Measurements from ENCODE around the gene DOCK1. TPM values are rescaled to one million over a fixed set of nuclear protein-coding genes. Genes with fewer than 3 reads are reported as not detected.

Gene DOCK1
- total RNA-seq, 2 experiments from 2014 or later, result 0.75 to 0.81 TPM

DNA sequence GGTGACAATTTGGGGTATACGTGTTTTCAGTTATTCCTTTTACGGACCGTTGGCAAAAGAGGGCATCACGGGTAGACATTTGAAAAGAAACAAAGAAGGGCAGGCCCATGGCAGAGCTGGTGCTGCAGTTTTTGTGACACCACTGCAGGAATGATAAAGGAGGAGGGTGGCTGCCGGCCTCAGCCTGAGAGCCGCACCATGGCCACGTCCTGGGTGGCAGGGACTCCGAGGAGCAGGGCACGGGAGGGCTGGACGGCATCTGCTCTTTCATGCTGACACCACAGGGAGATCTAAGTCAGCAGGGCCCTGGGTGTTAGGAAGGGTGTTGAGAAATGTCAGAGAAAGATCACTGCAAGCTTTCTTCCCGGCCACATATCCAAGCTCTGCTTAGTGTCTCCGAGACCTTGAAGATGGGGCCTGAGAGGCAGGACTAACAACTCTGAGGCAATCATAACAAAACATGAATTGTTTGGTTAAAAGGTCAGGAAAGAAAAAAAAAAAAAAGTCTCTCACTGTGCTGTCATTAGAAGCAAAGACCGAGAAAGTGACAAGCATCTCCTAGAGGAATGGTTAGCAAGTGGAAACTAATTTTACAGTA, 254.5 kb downstream of the DOCK1 start:
- ATAC-seq (no peak), DNase-seq (no peak)
- POLR2A ChIA-PET, result no interaction called here
- Mint-ChIP-seq H3K36me3 (ENCODE audit: low read depth) (no peaks in the 10 kb centered on the region), H3K4me1 (no peaks in the 10 kb centered on the region), H3K27ac (no peak overlapping the region), H3K27me3 (no peaks in the 10 kb centered on the region), H3K9me3 (ENCODE audit: low read depth) (no peaks in the 10 kb centered on the region), H3K4me3 (no peak overlapping the region)
- CTCF ChIA-PET, result no interaction called here
- intact Hi-C loops (cut with DNase I, micrococcal nuclease), result no loop called here

DNA sequence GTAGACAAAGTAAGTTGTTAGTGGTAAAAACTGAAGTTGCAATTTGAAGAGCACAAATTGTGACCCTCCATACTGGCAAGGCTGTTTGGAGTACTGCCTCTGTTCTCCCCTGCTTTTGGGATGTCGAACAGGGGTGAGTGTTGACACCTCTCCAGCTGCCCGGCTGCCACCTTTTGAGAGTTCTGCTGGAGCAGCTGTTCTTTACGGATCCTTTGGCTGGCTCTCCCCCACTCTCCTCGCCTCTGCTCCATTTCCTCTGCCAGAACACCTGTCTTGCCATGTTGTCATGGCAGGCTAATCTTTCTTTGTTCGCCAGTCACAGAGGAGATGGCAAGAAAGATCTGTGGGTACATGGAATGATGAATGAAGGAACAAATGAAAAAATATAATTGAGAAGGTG, 256.3 kb downstream of the DOCK1 start:
- no peak overlapping the region for H3K27ac Mint-ChIP-seq
- no peaks in the 10 kb centered on the region for H3K4me1 Mint-ChIP-seq
- ATAC-seq, result no peak
- H3K27me3 Mint-ChIP-seq, result no peaks in the 10 kb centered on the region
- no peak for DNase-seq
- no peaks in the 10 kb centered on the region for H3K9me3 Mint-ChIP-seq (ENCODE audit: low read depth)
- ChIA-PET CTCF (no interaction called here), POLR2A (no interaction called here)
- H3K36me3 Mint-ChIP-seq (ENCODE audit: low read depth), result no peaks in the 10 kb centered on the region
- intact Hi-C loops (cut with DNase I, micrococcal nuclease), result no loop called here
- no peak overlapping the region for H3K4me3 Mint-ChIP-seq

GRCh38 chr10:127162841-127163240, 257.6 kb downstream of the DOCK1 start:
- CTCF ChIA-PET, result no interaction called here
- Mint-ChIP-seq H3K36me3 (ENCODE audit: low read depth) (no peaks in the 10 kb centered on the region), H3K4me1 (no peaks in the 10 kb centered on the region), H3K27me3 (no peaks in the 10 kb centered on the region), H3K27ac (no peak overlapping the region), H3K4me3 (no peak overlapping the region), H3K9me3 (ENCODE audit: low read depth) (no peaks in the 10 kb centered on the region)
- DNase-seq (no peak), ATAC-seq (no peak)
- POLR2A ChIA-PET, result no interaction called here
- intact Hi-C loops (cut with DNase I, micrococcal nuclease), result no loop called here

GRCh38 chr10:127168261-127168660, 263.0 kb downstream of the DOCK1 start:
- Mint-ChIP-seq H3K9me3 (ENCODE audit: low read depth) (no peaks in the 10 kb centered on the region), H3K4me1 (no peaks in the 10 kb centered on the region), H3K27me3 (no peaks in the 10 kb centered on the region), H3K36me3 (ENCODE audit: low read depth) (no peaks in the 10 kb centered on the region), H3K4me3 (no peak overlapping the region), H3K27ac (no peak overlapping the region)
- DNase-seq (no peak), ATAC-seq (no peak)
- intact Hi-C loops (cut with DNase I, micrococcal nuclease), result no loop called here
- ChIA-PET CTCF (no interaction called here), POLR2A (no interaction called here)

DNA sequence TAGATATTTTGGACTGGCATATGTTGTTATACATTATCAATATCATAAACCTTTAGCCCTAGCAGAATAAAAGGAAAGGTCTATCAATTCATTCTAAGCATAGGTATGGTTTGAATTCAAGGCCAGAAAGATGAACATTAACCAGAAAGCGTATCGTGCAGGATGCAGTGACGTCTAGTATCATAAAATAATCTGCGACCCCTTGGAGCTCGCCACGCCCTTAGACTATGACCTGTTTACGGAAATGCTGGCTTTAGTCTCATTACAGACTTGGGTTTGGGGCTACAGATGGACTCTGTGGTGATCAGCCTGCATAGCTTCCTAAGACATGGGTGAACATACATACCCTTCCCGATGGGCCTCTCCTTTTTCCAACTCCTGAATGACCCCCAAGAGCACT, 269.6 kb downstream of the DOCK1 start:
- Mint-ChIP-seq H3K9me3 (ENCODE audit: low read depth) (no peaks in the 10 kb centered on the region), H3K4me1 (no peaks in the 10 kb centered on the region), H3K27me3 (peaks cover 3% of the 10 kb centered on the region), H3K27ac (no peak overlapping the region), H3K36me3 (ENCODE audit: low read depth) (no peaks in the 10 kb centered on the region), H3K4me3 (no peak overlapping the region)
- DNase-seq (no peak), ATAC-seq (no peak)
- intact Hi-C loops (cut with DNase I, micrococcal nuclease), result no loop called here
- POLR2A ChIA-PET, result no interaction called here
- CTCF ChIA-PET, result no interaction called here

- no peak for ATAC-seq
- ChIA-PET POLR2A (no interaction called here), CTCF (no interaction called here)
- no peaks in the 10 kb centered on the region for H3K36me3 Mint-ChIP-seq (ENCODE audit: low read depth)
- no peaks in the 10 kb centered on the region for H3K9me3 Mint-ChIP-seq (ENCODE audit: low read depth)
- intact Hi-C loops (cut with DNase I, micrococcal nuclease), result no loop called here
- no peak overlapping the region for H3K27ac Mint-ChIP-seq
- H3K4me3 Mint-ChIP-seq, result no peak overlapping the region
- H3K27me3 Mint-ChIP-seq, result peaks cover 3% of the 10 kb centered on the region
- no peaks in the 10 kb centered on the region for H3K4me1 Mint-ChIP-seq
- no peak for DNase-seq
Observed at GRCh38 chr10:127175357-127176110, 270.3 kb downstream of the DOCK1 start.

- Mint-ChIP-seq H3K9me3 (ENCODE audit: low read depth) (no peaks in the 10 kb centered on the region), H3K27ac (no peak overlapping the region), H3K36me3 (ENCODE audit: low read depth) (no peaks in the 10 kb centered on the region), H3K4me1 (no peaks in the 10 kb centered on the region), H3K4me3 (no peak overlapping the region), H3K27me3 (peaks cover 3% of the 10 kb centered on the region)
- intact Hi-C loops (cut with DNase I, micrococcal nuclease), result no loop called here
- CTCF ChIA-PET, result no interaction called here
- DNase-seq, result no peak
- no peak for ATAC-seq
- POLR2A ChIA-PET, result no interaction called here
Observed at GRCh38 chr10:127176649-127177048, 271.4 kb downstream of the DOCK1 start.

GRCh38 chr10:127179612-127180250, 274.5 kb downstream of the DOCK1 start:
- intact Hi-C loops (cut with DNase I, micrococcal nuclease), result no loop called here
- CTCF ChIA-PET, result no interaction called here

GRCh38 chr10:127182161-127182560, 276.9 kb downstream of the DOCK1 start:
- Mint-ChIP-seq H3K27ac (no peak overlapping the region), H3K27me3 (peaks cover 6% of the 10 kb centered on the region), H3K36me3 (ENCODE audit: low read depth) (no peaks in the 10 kb centered on the region), H3K4me3 (no peak overlapping the region), H3K9me3 (ENCODE audit: low read depth) (peaks cover 3% of the 10 kb centered on the region), H3K4me1 (no peaks in the 10 kb centered on the region)
- ATAC-seq, result no peak
- POLR2A ChIA-PET, result no interaction called here
- no peak for DNase-seq
- CTCF ChIA-PET, result interaction anchor here (1.0 kb wide), 1 partner anchor 63 kb away, joined by 3 read pairs; no protein-coding TSS in a partner anchor
- intact Hi-C loops (cut with DNase I, micrococcal nuclease), result no loop called here

More at GRCh38 chr10:127179612-127180250, 274.5 kb downstream of the DOCK1 start:
- no peaks in the 10 kb centered on the region for H3K9me3 Mint-ChIP-seq (ENCODE audit: low read depth)
- H3K27ac Mint-ChIP-seq, result no peak overlapping the region
- no peak overlapping the region for H3K4me3 Mint-ChIP-seq
- POLR2A ChIA-PET, result no interaction called here
- H3K27me3 Mint-ChIP-seq, result peaks cover 6% of the 10 kb centered on the region
- H3K36me3 Mint-ChIP-seq (ENCODE audit: low read depth), result no peaks in the 10 kb centered on the region
- ATAC-seq, result no peak
- no peaks in the 10 kb centered on the region for H3K4me1 Mint-ChIP-seq
- DNase-seq, result no peak

- H3K4me3 Mint-ChIP-seq, result no peak overlapping the region
- H3K36me3 Mint-ChIP-seq (ENCODE audit: low read depth), result no peaks in the 10 kb centered on the region
- H3K27me3 Mint-ChIP-seq, result peaks cover 7% of the 10 kb centered on the region
- DNase-seq (no peak), ATAC-seq (no peak)
- H3K9me3 Mint-ChIP-seq (ENCODE audit: low read depth), result peaks cover 3% of the 10 kb centered on the region
- CTCF ChIA-PET, result no interaction called here
- intact Hi-C loops (cut with DNase I, micrococcal nuclease), result no loop called here
- no peaks in the 10 kb centered on the region for H3K4me1 Mint-ChIP-seq
- POLR2A ChIA-PET, result no interaction called here
- no peak overlapping the region for H3K27ac Mint-ChIP-seq
Observed at GRCh38 chr10:127184582-127184981, 279.4 kb downstream of the DOCK1 start.

DNA sequence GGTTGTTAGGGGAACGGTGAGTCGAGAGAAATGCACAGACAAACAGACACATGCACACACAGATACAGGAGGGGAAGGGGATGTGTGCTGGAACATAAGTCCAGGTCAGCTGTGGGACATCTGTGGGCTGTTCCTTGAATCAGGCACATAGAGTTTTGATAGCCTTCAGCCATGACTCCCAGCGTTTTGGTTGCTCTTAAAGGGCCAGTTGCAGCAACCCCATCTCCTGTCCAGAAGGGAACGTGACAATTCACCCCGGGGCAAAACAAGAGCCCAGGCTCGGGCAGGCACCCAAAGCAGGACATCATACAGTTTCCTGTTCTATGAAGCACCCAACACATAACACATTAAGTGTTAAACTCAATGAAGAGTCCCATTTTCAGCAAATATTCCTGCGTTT, 281.6 kb downstream of the DOCK1 start:
- ATAC-seq, result no peak
- POLR2A ChIA-PET, result no interaction called here
- Mint-ChIP-seq H3K36me3 (ENCODE audit: low read depth) (no peaks in the 10 kb centered on the region), H3K27me3 (peaks cover 13% of the 10 kb centered on the region), H3K4me3 (no peak overlapping the region), H3K4me1 (no peaks in the 10 kb centered on the region), H3K9me3 (ENCODE audit: low read depth) (peaks cover 3% of the 10 kb centered on the region), H3K27ac (no peak overlapping the region)
- DNase-seq, result no peak
- CTCF ChIA-PET, result no interaction called here
- intact Hi-C loops (cut with DNase I, micrococcal nuclease), result no loop called here

GRCh38 chr10:127189226-127189625, 284.0 kb downstream of the DOCK1 start:
- Mint-ChIP-seq H3K4me1 (no peaks in the 10 kb centered on the region), H3K9me3 (ENCODE audit: low read depth) (peaks cover 3% of the 10 kb centered on the region), H3K27me3 (peaks cover 22% of the 10 kb centered on the region), H3K27ac (no peak overlapping the region), H3K36me3 (ENCODE audit: low read depth) (no peaks in the 10 kb centered on the region), H3K4me3 (no peak overlapping the region)
- POLR2A ChIA-PET, result no interaction called here
- intact Hi-C loops (cut with DNase I, micrococcal nuclease), result no loop called here
- ATAC-seq (no peak), DNase-seq (no peak)
- CTCF ChIA-PET, result no interaction called here

Data from activated CD4-positive, alpha-beta T cell treated with anti-CD3 and anti-CD28 coated beads for 36 hours (primary cell).